HUES48 (cell line): ENCODE results near the gene TOMM70.
"Not testable (repeated sequence)": the region's sequence is repeated elsewhere in the genome, so short reads cannot be mapped to it uniquely, and the experiment has no call there.

Source experiments
- H3K27ac ChIP-seq: one replicate; pipeline ENCODE4 v1.7.0; 2013; ENCODE audit warnings: low read depth, low read length, inconsistent platforms
- H3K27me3 ChIP-seq: 2 replicates; pipeline ENCODE4 v1.6.1; 2013; ENCODE audit warnings: mild to moderate bottlenecking, low read length; ENCODE audit not compliant: control insufficient read depth, insufficient read depth
- H3K36me3 ChIP-seq: 2 replicates; pipeline ENCODE4 v1.6.1; 2013; ENCODE audit warnings: low read length; ENCODE audit not compliant: control insufficient read depth, insufficient read depth
- H3K4me1 ChIP-seq: 2 replicates; pipeline ENCODE4 v1.6.1; 2013; ENCODE audit warnings: mild to moderate bottlenecking, low read length; ENCODE audit not compliant: control insufficient read depth, insufficient read depth
- H3K4me3 ChIP-seq: 2 replicates; pipeline ENCODE4 v1.5.1; 2013; ENCODE audit warnings: mild to moderate bottlenecking, low read depth, low read length
- H3K9ac ChIP-seq: 2 replicates; pipeline ENCODE4 v1.6.1; 2013; ENCODE audit warnings: mild to moderate bottlenecking, low read depth, low read length, moderate library complexity
- H3K9me3 ChIP-seq: 2 replicates; pipeline ENCODE4 v1.6.1; 2013; ENCODE audit warnings: low read length; ENCODE audit not compliant: control insufficient read depth, insufficient read depth

The TOMM70 gene

DNA sequence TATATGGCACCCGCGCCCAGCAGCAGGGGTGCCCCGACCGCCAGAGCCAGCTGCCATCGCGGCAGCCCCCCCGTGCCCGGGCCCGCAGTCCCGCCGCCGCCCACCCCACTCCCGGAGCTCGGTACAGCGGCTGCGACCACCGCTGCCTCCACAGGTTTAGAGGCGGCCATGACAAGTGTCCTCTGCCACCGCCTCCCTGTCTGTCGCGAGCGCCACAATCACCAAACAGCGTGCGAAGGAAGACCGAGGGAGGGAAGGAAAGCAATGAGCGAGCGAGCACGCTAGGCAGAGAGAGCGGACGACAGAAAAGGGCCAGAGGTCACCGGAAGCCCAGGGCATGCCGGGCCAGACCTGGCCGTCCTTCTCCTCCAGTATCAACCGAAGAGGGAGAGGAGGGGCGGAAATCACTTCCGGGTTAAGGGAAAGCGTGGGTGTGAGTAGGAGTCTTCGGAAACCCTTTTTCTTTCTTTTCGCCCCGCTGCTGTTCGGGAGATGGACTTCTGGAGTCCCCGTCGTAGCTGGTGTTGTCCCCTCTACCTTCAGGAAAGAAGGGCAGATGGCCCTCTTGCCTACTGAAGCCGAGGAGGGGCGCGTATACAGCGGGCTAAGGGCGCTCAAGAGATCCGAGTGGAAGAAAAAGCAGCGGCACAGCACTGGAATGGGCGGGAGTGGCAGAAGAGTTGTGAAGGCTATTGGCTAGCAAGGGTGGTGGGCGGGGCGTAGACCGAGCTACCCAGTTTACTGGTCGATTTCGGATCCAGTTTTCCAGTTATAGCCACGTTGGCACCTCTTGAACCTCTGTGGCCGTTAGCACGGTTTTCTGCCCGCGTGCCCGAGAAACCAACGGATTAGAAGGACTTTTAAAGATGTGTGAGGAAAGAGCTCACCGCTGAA lies at the start of gene TOMM70, which contains the start of gene LNP1:
Gene TOMM70 (minus strand): TSS at position 310 of the 894 bp plus-strand sequence. CDS start 140 bp downstream, at position 170.
Gene LNP1 (plus strand): TSS at position 760 of the 894 bp plus-strand sequence. CDS start 28,191 bp downstream, outside the sequence.
- Histone ChIP-seq H3K9me3 (no peaks in the 10 kb centered on the region), H3K36me3 (peaks cover 4% of the 10 kb centered on the region; the same call in 1 of the 2 replicates), H3K27ac (peak within 1 kb of the TSS; percentile 96), H3K4me1 (peaks cover 16% of the 10 kb centered on the region; the same call in 1 of the 2 replicates), H3K9ac (peak within 1 kb of the TSS; percentile 91), H3K4me3 (peak within 1 kb of the TSS; percentile 88), H3K27me3 (no peaks in the 10 kb centered on the region)

DNA sequence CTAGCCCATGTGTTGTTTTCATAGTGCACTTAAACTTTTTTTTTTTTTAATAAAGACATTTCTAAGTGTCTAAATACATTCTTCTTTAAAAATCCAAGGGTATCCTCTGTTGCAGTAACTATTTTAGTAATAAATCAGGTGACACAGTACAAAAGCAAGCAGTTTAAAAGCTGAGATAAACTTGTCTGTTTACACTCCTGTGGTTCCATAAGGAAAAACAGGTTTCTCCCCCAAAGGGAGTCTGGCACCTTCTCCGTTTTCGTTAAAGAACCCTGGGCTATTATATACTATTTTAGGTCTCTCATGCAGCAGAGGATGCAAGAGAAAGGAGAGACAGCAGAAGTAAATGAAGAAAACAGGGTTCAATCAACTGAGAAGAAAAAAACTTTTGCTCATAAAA lies 48.3 kb upstream of the TOMM70 start:
- Histone ChIP-seq H3K9ac (no peak overlapping the region), H3K36me3 (0 out of 2 replicates have a peak, but pooled peaks cover 3% of the 10 kb centered on the region), H3K4me1 (peaks cover 17% of the 10 kb centered on the region; the same call in 1 of the 2 replicates), H3K27ac (no peak overlapping the region), H3K27me3 (no peaks in the 10 kb centered on the region), H3K9me3 (peaks cover 24% of the 10 kb centered on the region), H3K4me3 (no peak overlapping the region)

DNA sequence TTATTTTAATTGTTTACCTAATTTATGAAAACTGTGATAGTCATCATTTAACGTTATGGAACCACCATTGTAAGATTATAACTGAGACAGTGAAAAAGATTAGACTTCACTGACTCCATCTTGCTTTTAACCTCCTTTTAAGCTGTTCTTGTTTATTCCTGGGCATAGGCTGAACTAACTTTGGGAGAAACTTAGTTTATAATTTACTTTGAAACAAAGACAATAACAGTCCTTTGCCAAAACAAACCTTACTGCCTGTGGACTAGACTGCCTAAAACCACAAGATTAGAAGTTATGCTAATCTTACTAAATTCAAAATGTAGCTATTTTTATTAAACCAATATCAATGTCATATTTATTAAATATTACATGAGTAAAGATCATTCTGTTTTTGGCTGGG lies 47.2 kb upstream of the TOMM70 start:
- H3K27ac ChIP-seq, result no peak overlapping the region
- H3K9ac ChIP-seq, result no peak overlapping the region
- H3K36me3 ChIP-seq, result 0 out of 2 replicates have a peak, but pooled peaks cover 3% of the 10 kb centered on the region
- H3K4me1 ChIP-seq, result peaks cover 16% of the 10 kb centered on the region; the same call in 1 of the 2 replicates
- no peaks in the 10 kb centered on the region for H3K27me3 ChIP-seq
- no peak overlapping the region for H3K4me3 ChIP-seq
- H3K9me3 ChIP-seq, result peaks cover 33% of the 10 kb centered on the region

DNA sequence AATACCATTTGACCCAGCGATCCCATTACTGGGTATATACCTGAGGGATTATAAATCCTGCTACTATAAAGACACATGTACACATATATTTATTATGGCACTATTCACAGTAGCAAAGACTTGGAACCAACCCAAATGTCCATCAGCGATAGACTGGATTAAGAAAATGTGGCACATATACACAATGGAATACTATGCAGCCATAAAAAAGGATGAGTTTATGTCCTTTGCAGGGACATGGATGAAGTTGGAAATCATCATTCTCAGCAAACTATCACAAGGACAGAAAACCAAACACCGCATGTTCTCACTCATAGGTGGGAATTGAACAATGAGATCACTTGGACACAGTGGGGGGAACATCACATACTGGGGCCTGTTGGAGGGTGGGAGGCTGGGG lies 46.2 kb upstream of the TOMM70 start:
- not testable (repeated sequence) for H3K4me3 ChIP-seq, H3K36me3 ChIP-seq, H3K27me3 ChIP-seq, H3K9ac ChIP-seq, H3K27ac ChIP-seq
- H3K4me1 ChIP-seq, result peaks cover 16% of the 10 kb centered on the region; the same call in 1 of the 2 replicates
- H3K9me3 ChIP-seq, result peaks cover 33% of the 10 kb centered on the region

DNA sequence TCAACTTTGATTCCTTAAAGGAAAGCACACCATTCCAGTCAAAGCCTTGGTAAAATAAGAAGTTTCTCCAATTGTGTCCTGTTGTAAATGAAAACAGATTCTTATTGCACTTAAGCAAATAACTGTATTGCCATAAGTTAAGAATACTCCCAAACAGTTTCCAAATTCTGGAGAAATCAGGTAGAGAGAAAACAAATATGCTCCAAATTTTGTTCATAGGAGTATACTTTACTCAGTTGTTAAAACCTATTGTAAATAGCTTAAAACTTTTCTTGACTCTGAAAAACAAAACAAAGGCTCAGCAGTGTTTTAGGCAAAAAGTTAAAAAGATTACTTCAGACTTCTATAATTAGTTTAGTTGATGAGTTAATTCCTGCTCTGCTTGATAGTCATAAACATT lies 42.8 kb upstream of the TOMM70 start:
- no peaks in the 10 kb centered on the region for H3K36me3 ChIP-seq
- no peaks in the 10 kb centered on the region for H3K4me1 ChIP-seq
- H3K27me3 ChIP-seq, result no peaks in the 10 kb centered on the region
- no peak overlapping the region for H3K4me3 ChIP-seq
- no peak overlapping the region for H3K9ac ChIP-seq
- peaks cover 33% of the 10 kb centered on the region for H3K9me3 ChIP-seq
- no peak overlapping the region for H3K27ac ChIP-seq

DNA sequence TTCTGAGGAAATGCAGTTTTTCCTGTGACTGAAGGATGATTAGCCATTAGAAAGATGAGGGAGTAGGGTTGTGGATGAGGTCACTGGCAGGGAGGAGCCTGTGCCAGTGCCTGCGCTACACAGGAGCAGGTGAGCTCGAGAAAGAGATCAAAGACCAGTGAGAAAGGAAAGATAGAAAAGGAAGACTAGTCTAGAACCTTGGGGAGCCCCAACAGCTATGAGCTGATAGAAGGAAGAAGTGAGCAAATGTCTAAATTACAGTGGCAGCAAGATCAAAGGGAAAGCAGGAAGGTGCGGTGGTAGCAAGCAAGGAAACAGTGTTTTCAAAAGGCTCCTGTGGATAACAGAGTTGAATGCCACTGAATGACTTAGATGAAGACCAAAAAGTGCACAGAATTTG lies 40.0 kb upstream of the TOMM70 start:
- no peaks in the 10 kb centered on the region for H3K27me3 ChIP-seq
- H3K27ac ChIP-seq, result no peak overlapping the region
- peaks cover 20% of the 10 kb centered on the region; the same call in 1 of the 2 replicates for H3K9me3 ChIP-seq
- H3K4me3 ChIP-seq, result no peak overlapping the region
- peaks cover 10% of the 10 kb centered on the region; the same call in 1 of the 2 replicates for H3K4me1 ChIP-seq
- no peaks in the 10 kb centered on the region for H3K36me3 ChIP-seq
- H3K9ac ChIP-seq, result no peak overlapping the region

DNA sequence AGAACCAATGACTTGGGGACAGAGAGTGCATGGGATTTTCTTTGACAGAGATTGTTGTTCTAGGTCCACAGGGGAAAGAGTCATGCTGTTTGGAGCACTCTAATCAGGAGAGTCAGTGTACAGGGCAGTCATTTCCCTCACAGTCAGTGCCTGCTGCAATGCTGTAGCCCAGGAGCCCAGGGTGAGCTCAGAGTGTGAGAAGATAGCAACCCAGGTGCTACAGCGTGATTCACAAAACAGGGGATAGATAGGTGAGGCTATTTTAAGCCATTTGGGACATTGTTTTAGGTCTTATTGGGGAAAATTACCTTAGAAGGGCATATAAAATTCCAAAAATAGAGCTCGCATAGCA lies 37.7 kb upstream of the TOMM70 start:
- H3K9me3 ChIP-seq, result peaks cover 3% of the 10 kb centered on the region; the same call in 1 of the 2 replicates
- H3K9ac ChIP-seq, result no peak overlapping the region
- no peaks in the 10 kb centered on the region for H3K27me3 ChIP-seq
- H3K4me3 ChIP-seq, result no peak overlapping the region
- no peaks in the 10 kb centered on the region for H3K36me3 ChIP-seq
- peaks cover 10% of the 10 kb centered on the region; the same call in 1 of the 2 replicates for H3K4me1 ChIP-seq
- H3K27ac ChIP-seq, result no peak overlapping the region

DNA sequence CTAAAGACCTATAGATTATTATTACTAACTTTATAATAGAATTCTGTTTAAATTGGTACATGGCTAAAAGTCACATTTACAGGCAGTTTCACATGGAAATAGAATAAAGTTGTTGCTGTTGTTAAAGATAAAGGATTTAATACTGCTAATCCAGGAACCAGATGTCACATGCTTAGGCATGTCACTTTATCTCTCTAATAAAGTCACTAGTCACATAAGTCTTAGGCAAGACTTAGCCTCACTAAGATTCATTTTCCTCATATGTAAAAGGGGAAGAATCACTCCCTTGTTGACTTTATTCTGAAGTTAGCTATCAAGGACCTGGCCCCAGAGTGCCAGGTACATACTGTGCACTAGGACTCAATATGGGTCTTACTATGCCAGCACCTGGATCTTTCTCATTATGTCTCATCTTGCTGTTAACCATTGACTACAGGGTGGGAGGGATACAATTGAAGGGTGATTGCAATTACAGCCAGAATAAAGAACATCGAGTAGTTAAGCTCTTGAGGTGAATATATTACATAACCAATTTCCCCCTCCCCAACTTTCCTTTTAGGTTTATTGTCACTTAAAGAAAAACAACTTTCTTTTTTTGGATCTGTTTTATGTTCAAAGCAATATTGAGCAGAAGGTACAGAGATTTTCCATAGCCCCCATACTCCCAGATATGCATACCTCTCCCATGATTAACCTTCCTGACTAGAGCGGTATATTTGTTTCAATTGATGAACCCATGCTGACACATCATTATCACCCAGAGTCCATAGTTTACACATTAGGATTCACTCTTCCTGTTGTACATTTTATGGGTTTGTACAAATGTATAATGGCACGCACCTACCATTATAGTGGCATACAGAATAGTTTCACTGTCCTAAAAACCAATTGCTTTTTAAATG lies 37.1 kb upstream of the TOMM70 start:
- no peak overlapping the region for H3K27ac ChIP-seq
- no peak overlapping the region for H3K9ac ChIP-seq
- no peaks in the 10 kb centered on the region for H3K27me3 ChIP-seq
- H3K4me1 ChIP-seq, result peaks cover 10% of the 10 kb centered on the region; the same call in 1 of the 2 replicates
- no peak overlapping the region for H3K4me3 ChIP-seq
- H3K9me3 ChIP-seq, result no peaks in the 10 kb centered on the region
- H3K36me3 ChIP-seq, result no peaks in the 10 kb centered on the region

DNA sequence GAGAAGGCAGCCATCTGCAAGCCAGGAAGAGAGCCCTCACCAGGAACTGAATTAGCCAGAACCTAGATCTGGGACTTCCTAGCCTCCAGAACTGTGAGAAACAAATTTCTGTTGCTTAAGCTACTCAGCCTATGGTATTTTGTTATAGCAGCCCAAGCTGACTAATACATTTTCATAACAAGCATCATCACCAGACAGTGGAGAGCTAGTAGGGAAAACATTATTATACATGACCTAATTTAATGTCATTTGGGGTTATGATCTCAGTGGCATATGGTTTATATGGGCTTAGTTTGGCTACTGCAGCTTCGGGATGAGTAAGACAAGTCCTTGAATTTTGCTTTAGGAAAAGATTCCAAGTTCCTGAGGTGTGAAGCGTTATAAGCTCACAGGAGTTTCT lies 36.1 kb upstream of the TOMM70 start:
- peaks cover 10% of the 10 kb centered on the region; the same call in 1 of the 2 replicates for H3K4me1 ChIP-seq
- H3K9me3 ChIP-seq, result no peaks in the 10 kb centered on the region
- H3K4me3 ChIP-seq, result no peak overlapping the region
- no peaks in the 10 kb centered on the region for H3K27me3 ChIP-seq
- H3K27ac ChIP-seq, result no peak overlapping the region
- no peaks in the 10 kb centered on the region for H3K36me3 ChIP-seq
- no peak overlapping the region for H3K9ac ChIP-seq

DNA sequence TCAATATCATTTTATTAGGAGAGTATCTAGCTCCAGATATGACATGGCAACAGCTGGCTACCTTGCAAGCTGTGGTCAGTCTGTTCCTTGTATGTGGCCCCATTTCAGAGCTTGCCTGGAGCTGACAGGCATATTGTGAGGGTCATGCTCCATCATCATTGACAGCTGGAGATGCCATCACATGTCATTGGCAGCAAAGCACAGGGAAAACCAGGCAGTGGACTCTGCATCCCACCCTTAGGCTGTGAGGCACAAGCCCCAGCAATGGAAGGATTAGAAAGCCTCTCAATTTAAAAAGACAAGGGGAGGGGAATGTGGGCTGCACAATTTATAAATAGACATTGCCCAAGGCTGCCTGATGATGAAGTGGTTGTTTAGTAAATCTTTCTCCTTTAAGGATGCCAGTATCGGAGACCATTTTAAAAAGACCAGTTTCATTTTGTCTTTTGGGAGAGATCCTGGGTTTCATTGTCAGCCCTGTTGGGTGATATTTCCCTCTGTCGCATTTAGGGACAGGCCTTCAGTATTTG lies 28.4 kb upstream of the TOMM70 start:
- Histone ChIP-seq H3K4me3 (no peak overlapping the region), H3K36me3 (no peaks in the 10 kb centered on the region), H3K27ac (no peak overlapping the region), H3K4me1 (no peaks in the 10 kb centered on the region), H3K9me3 (no peaks in the 10 kb centered on the region), H3K9ac (no peak overlapping the region), H3K27me3 (no peaks in the 10 kb centered on the region)
